ENCODE results near the gene ARFIP1. TPM values are rescaled to one million over a fixed set of nuclear protein-coding genes. Genes with fewer than 3 reads are reported as not detected.
A peak's percentile ranks its signal among the peaks of the same experiment; 100 is the strongest.
"Not testable (repeated sequence)": the region's sequence is repeated elsewhere in the genome, so short reads cannot be mapped to it uniquely, and the experiment has no call there.

Gene ARFIP1
- total RNA-seq, 1 donor from 2014 or later: 32.5 TPM

GRCh38 chr4:152849350-152849749 lies 69.6 kb downstream of the ARFIP1 start:
- Mint-ChIP-seq H3K4me3 (no peak overlapping the region), H3K36me3 (peaks cover 21% of the 10 kb centered on the region), H3K9me3 (peaks cover 10% of the 10 kb centered on the region), H3K27ac (no peak overlapping the region), H3K27me3 (no peaks in the 10 kb centered on the region), H3K4me1 (ENCODE audit: unreplicated experiment) (peaks cover 15% of the 10 kb centered on the region)
- no peak for DNase-seq (ENCODE audit: extremely low spot score, unreplicated experiment)
- no peak for TF ChIP-seq CTCF (conservative IDR thresholded peaks at IDR 0.05)

GRCh38 chr4:152850377-152850776 lies 70.6 kb downstream of the ARFIP1 start:
- Mint-ChIP-seq H3K27me3 (no peaks in the 10 kb centered on the region), H3K36me3 (peaks cover 24% of the 10 kb centered on the region), H3K4me3 (no peak overlapping the region), H3K9me3 (peaks cover 10% of the 10 kb centered on the region), H3K27ac (peak overlapping the region; percentile 68), H3K4me1 (ENCODE audit: unreplicated experiment) (peaks cover 15% of the 10 kb centered on the region)
- no peak for TF ChIP-seq CTCF (conservative IDR thresholded peaks at IDR 0.05)
- DNase-seq (ENCODE audit: extremely low spot score, unreplicated experiment): no peak

GRCh38 chr4:152851226-152851625 lies 71.5 kb downstream of the ARFIP1 start:
- Mint-ChIP-seq H3K36me3 (peaks cover 24% of the 10 kb centered on the region), H3K27ac (peak overlapping the region; percentile 68), H3K9me3 (peaks cover 10% of the 10 kb centered on the region), H3K4me1 (ENCODE audit: unreplicated experiment) (peaks cover 15% of the 10 kb centered on the region), H3K4me3 (peak overlapping the region; percentile 17), H3K27me3 (no peaks in the 10 kb centered on the region)
- TF ChIP-seq CTCF (conservative IDR thresholded peaks at IDR 0.05): no peak
- no peak for DNase-seq (ENCODE audit: extremely low spot score, unreplicated experiment)

GRCh38 chr4:152853293-152853692 lies 73.5 kb downstream of the ARFIP1 start:
- peaks cover 29% of the 10 kb centered on the region for H3K36me3 Mint-ChIP-seq
- no peak overlapping the region for H3K4me3 Mint-ChIP-seq
- H3K27me3 Mint-ChIP-seq: no peaks in the 10 kb centered on the region
- TF ChIP-seq CTCF (conservative IDR thresholded peaks at IDR 0.05): no peak
- no peak overlapping the region for H3K27ac Mint-ChIP-seq
- H3K4me1 Mint-ChIP-seq (ENCODE audit: unreplicated experiment): peaks cover 11% of the 10 kb centered on the region
- peaks cover 10% of the 10 kb centered on the region for H3K9me3 Mint-ChIP-seq
- no peak for DNase-seq (ENCODE audit: extremely low spot score, unreplicated experiment)

- H3K36me3 Mint-ChIP-seq: peaks cover 29% of the 10 kb centered on the region
- not testable (repeated sequence) for H3K9me3 Mint-ChIP-seq; H3K27ac Mint-ChIP-seq; DNase-seq (ENCODE audit: extremely low spot score, unreplicated experiment); H3K4me3 Mint-ChIP-seq; H3K27me3 Mint-ChIP-seq
- peaks cover 11% of the 10 kb centered on the region for H3K4me1 Mint-ChIP-seq (ENCODE audit: unreplicated experiment)
Observed at GRCh38 chr4:152854016-152854415, 74.3 kb downstream of the ARFIP1 start.

- no peak for DNase-seq (ENCODE audit: extremely low spot score, unreplicated experiment)
- no peak overlapping the region for H3K4me3 Mint-ChIP-seq
- TF ChIP-seq CTCF (conservative IDR thresholded peaks at IDR 0.05): no peak
- peaks cover 4% of the 10 kb centered on the region for H3K4me1 Mint-ChIP-seq (ENCODE audit: unreplicated experiment)
- H3K36me3 Mint-ChIP-seq: peaks cover 22% of the 10 kb centered on the region
- H3K27me3 Mint-ChIP-seq: no peaks in the 10 kb centered on the region
- H3K9me3 Mint-ChIP-seq: peaks cover 10% of the 10 kb centered on the region
- H3K27ac Mint-ChIP-seq: no peak overlapping the region
Observed at GRCh38 chr4:152856960-152857359, 77.2 kb downstream of the ARFIP1 start.

Data from type B pancreatic cell (in vitro differentiated cells).